ENCODE results near the gene PURB. TPM values are rescaled to one million over a fixed set of nuclear protein-coding genes. Genes with fewer than 3 reads are reported as not detected.
"Not testable (repeated sequence)": the region's sequence is repeated elsewhere in the genome, so short reads cannot be mapped to it uniquely, and the experiment has no call there.

Gene PURB
- total and polyA plus RNA-seq, 2 of the 4 experiments (the other 2 are of a cell fraction), result 6.3 to 8.8 TPM

DNA sequence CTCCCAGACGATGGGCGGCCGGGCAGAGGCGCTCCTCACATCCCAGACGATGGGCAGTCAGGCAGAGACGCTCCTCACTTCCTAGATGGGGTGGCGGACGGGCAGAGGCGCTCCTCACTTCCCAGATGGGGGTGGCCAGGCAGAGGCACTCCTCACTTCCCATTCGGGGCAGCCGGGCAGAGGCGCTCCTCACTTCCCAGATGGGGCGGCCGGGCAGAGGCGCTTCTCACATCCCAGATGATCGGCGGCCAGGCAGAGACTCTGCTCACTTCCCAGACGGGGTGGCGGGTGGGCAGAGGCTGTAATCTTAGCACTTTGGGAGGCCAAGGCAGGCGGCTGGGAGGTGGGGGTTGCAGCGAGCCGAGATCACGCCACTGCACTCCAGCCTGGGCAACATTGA, 13.4 kb downstream of the PURB start:
- H2BK20ac ChIP-seq (ENCODE audit: low read depth, low read length); H3K56ac ChIP-seq (ENCODE audit: extremely low read depth, insufficient read depth, low read length); H2BK5ac ChIP-seq (ENCODE audit: low read depth, low read length, poor library complexity, severe bottlenecking); H3K9ac ChIP-seq (ENCODE audit: low read depth, low read length); H3K4me2 ChIP-seq (ENCODE audit: low read depth, low read length); H2BK15ac ChIP-seq (ENCODE audit: low read depth, low read length); H3K14ac ChIP-seq (replicated peaks; ENCODE audit: low read depth, low read length); H2AFZ ChIP-seq (replicated peaks; ENCODE audit: low read length, poor library complexity); H3K27me3 ChIP-seq (ENCODE audit: control insufficient read depth, insufficient read depth, low read length); H3K4me3 ChIP-seq (ENCODE audit: insufficient read depth, low read depth, low read length); CTCF ChIA-PET; H3K4ac ChIP-seq (ENCODE audit: low read depth, low read length); H4K20me1 ChIP-seq (ENCODE audit: insufficient read depth, low read length); H3K36me3 ChIP-seq (ENCODE audit: control insufficient read depth, insufficient read depth, low read length); H3K27ac ChIP-seq (ENCODE audit: insufficient read depth, low read length); H2AK5ac ChIP-seq (ENCODE audit: low read depth, low read length); H3K9me1 ChIP-seq (ENCODE audit: insufficient read depth, low read length); H3K4me1 ChIP-seq (ENCODE audit: control insufficient read depth, insufficient read depth, low read length); H3K23ac ChIP-seq (ENCODE audit: low read depth, low read length); H3K79me1 ChIP-seq (ENCODE audit: low read depth in 1 of 2, low read length in 2 of 2); dilution Hi-C loops (cut with HindIII; ENCODE audit: low sequenced_read_pairs, unreplicated experiment); ATAC-seq (ENCODE audit: low read depth); H3K18ac ChIP-seq (ENCODE audit: low read depth, low read length); BruUV-seq (replicated peaks); H4K91ac ChIP-seq (ENCODE audit: insufficient read depth, low read depth, low read length); H2BK120ac ChIP-seq (ENCODE audit: low read depth, low read length); POLR2A ChIA-PET (ENCODE audit: unreplicated experiment); H2AK9ac ChIP-seq (replicated peaks; ENCODE audit: low read depth, low read length, poor library complexity); DNase-seq; in situ Hi-C loops (cut with MboI; ENCODE audit: low sequenced_read_pairs); H4K5ac ChIP-seq (ENCODE audit: low read depth, low read length); H4K8ac ChIP-seq (ENCODE audit: low read depth in 2 of 2, low read length in 2 of 2); intact Hi-C loops (cut with micrococcal nuclease); H3K9me3 ChIP-seq (ENCODE audit: control insufficient read depth, insufficient read depth, low read length): not testable (repeated sequence)
- WGBS, 2 experiments (ENCODE audit: extremely low coverage in 2 of 2, insufficient read length in 1 of 2), result 92% methylated on average over 4 of the region's 23 CpGs; no CpG with 5 or more reads in 1 of the 2 experiments

DNA sequence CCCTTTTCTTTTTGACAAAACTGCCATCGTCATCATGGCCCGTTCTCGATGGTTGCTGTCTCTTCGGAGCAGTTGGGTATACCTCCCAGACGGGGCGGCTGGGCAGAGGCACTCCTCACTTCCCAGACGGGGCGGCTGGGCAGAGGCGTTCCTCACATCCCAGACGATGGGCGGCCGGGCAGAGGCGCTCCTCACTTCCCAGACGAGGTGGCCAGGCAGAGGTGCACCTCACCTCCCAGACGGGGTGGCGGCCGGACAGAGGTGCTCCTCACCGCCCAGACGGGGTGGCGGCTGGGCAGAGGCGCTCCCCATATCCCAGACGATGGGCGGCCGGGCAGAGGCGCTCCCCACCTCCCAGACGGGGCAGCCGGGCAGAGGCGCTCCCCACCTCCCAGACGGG, 14.6 kb downstream of the PURB start:
- H4K8ac ChIP-seq (ENCODE audit: low read depth in 2 of 2, low read length in 2 of 2); H3K4me2 ChIP-seq (ENCODE audit: low read depth, low read length); H2AK5ac ChIP-seq (ENCODE audit: low read depth, low read length); BruUV-seq (replicated peaks); H4K5ac ChIP-seq (ENCODE audit: low read depth, low read length); H3K4ac ChIP-seq (ENCODE audit: low read depth, low read length); H3K36me3 ChIP-seq (ENCODE audit: control insufficient read depth, insufficient read depth, low read length); H3K4me3 ChIP-seq (ENCODE audit: insufficient read depth, low read depth, low read length); H2AK9ac ChIP-seq (replicated peaks; ENCODE audit: low read depth, low read length, poor library complexity); intact Hi-C loops (cut with micrococcal nuclease); in situ Hi-C loops (cut with MboI; ENCODE audit: low sequenced_read_pairs); H3K14ac ChIP-seq (replicated peaks; ENCODE audit: low read depth, low read length); ATAC-seq (ENCODE audit: low read depth); H2BK15ac ChIP-seq (ENCODE audit: low read depth, low read length); H2BK20ac ChIP-seq (ENCODE audit: low read depth, low read length); H3K27me3 ChIP-seq (ENCODE audit: control insufficient read depth, insufficient read depth, low read length); H2AFZ ChIP-seq (replicated peaks; ENCODE audit: low read length, poor library complexity); H3K4me1 ChIP-seq (ENCODE audit: control insufficient read depth, insufficient read depth, low read length); H3K18ac ChIP-seq (ENCODE audit: low read depth, low read length); H4K20me1 ChIP-seq (ENCODE audit: insufficient read depth, low read length); H3K27ac ChIP-seq (ENCODE audit: insufficient read depth, low read length); dilution Hi-C loops (cut with HindIII; ENCODE audit: low sequenced_read_pairs, unreplicated experiment); H2BK120ac ChIP-seq (ENCODE audit: low read depth, low read length); CTCF ChIA-PET; H3K9me1 ChIP-seq (ENCODE audit: insufficient read depth, low read length); H3K23ac ChIP-seq (ENCODE audit: low read depth, low read length); H2BK5ac ChIP-seq (ENCODE audit: low read depth, low read length, poor library complexity, severe bottlenecking); H4K91ac ChIP-seq (ENCODE audit: insufficient read depth, low read depth, low read length); POLR2A ChIA-PET (ENCODE audit: unreplicated experiment); H3K56ac ChIP-seq (ENCODE audit: extremely low read depth, insufficient read depth, low read length); H3K9me3 ChIP-seq (ENCODE audit: control insufficient read depth, insufficient read depth, low read length); H3K79me1 ChIP-seq (ENCODE audit: low read depth in 1 of 2, low read length in 2 of 2); DNase-seq; H3K9ac ChIP-seq (ENCODE audit: low read depth, low read length): not testable (repeated sequence)
- WGBS, 2 experiments (ENCODE audit: extremely low coverage in 2 of 2, insufficient read length in 1 of 2), result 100% methylated on average over 1 of the region's 29 CpGs; no CpG with 5 or more reads in 1 of the 2 experiments
